Peyer's patch (tissue), 4 donors: ENCODE measurements around the gene CCDC186. TPM values are rescaled to one million over a fixed set of nuclear protein-coding genes. Genes with fewer than 3 reads are reported as not detected.

Experiments used
- DNase-seq, 3 donors: peaks; one replicate each; pipeline ENCODE4 v3.0.0-alpha.2; 2017 to 2019
- H3K27ac ChIP-seq, 4 donors: fragments of 200-600 bp; sonication (generic); one replicate each; pipeline ENCODE4 v1.5.1; 2016 to 2019
- H3K27me3 ChIP-seq, 2 donors: fragments of 200-600 bp; sonication (generic); one replicate each; pipeline ENCODE4 v1.5.1; 2019
- H3K36me3 ChIP-seq, 3 donors: fragments of 200-600 bp; sonication (generic); one replicate each; pipeline ENCODE4 v1.5.1; 2016 to 2019
- H3K4me1 ChIP-seq, 4 donors: fragments of 200-600 bp; sonication (generic); one replicate each; pipeline ENCODE4 v1.5.1; 2016 to 2019
- H3K4me3 ChIP-seq, 4 donors: fragments of 200-600 bp; sonication (generic); 1 replicate in 3 of 4; 2 replicates in 1 of 4; pipeline ENCODE4 v1.5.1; 2016 to 2019; ENCODE audit warnings: mild to moderate bottlenecking in 1 of 4
- H3K9me3 ChIP-seq, 4 donors: fragments of 200-600 bp; sonication (generic); one replicate each; pipeline ENCODE4 v1.5.1; 2016 to 2019; ENCODE audit warnings: mild to moderate bottlenecking in 1 of 4
- POLR2A ChIP-seq, 2 donors: fragments of 450-650 bp; IDR thresholded peaks; one replicate each; pipeline ENCODE4 v1.5.1; 2017; ENCODE audit warnings: antibody characterized with exemption in 2 of 2, mild to moderate bottlenecking in 2 of 2, moderate library complexity in 2 of 2
- total RNA-seq, 4 donors: library from RNA; depleted of rRNA; stranded (reverse); fragments of >200 nt; gene quantifications; one replicate each; pipeline ENCODE4 v1.1.0, GENCODE V29; 2016
- TF ChIP-seq, protein P1 (sequence below), 6 experiments: fragments of 450-650 bp in 4 of 6; fragments of 200-600 bp in 2 of 6; sonication (generic) in 1 of 6; IDR thresholded peaks; one replicate each; pipeline ENCODE4 v1.5.1; 2017 to 2019; ENCODE audit warnings: antibody characterized with exemption in 6 of 6, mild to moderate bottlenecking in 3 of 6, moderate library complexity in 1 of 6

The CCDC186 gene
- total RNA-seq, 4 donors from 2014 or later = 30.5 to 68.0 (median 50.9) TPM

DNA sequence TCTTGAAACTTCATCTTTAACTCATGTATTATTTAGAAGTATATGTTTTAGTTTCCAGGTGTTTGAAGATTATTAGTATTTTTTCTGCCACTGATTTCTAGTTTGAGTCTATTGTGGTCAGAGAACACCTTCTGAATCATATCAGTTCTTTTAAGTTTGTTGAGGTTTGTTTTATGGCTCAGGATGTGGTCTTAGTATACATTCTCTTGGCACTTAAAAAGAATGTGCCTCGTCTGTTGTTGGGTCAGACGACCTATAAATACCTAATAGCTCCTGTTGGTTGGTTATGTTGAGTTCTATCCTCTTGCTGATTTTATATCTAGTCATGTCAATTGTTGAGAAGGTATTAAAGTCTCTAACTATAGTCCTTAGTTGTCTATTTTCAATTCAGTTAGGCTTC, 21.1 kb upstream of the CCDC186 start:
- Histone ChIP-seq H3K9me3 (no peaks in the 10 kb centered on the region), H3K27ac (no peak overlapping the region), H3K4me3 (no peak overlapping the region), H3K4me1 (no peaks in the 10 kb centered on the region), H3K27me3 (no peaks in the 10 kb centered on the region), H3K36me3 (no peaks in the 10 kb centered on the region)
- no peak for DNase-seq
- TF ChIP-seq POLR2A (IDR thresholded peaks at IDR 0.05) = no peak
- TF ChIP-seq, protein P1, sequence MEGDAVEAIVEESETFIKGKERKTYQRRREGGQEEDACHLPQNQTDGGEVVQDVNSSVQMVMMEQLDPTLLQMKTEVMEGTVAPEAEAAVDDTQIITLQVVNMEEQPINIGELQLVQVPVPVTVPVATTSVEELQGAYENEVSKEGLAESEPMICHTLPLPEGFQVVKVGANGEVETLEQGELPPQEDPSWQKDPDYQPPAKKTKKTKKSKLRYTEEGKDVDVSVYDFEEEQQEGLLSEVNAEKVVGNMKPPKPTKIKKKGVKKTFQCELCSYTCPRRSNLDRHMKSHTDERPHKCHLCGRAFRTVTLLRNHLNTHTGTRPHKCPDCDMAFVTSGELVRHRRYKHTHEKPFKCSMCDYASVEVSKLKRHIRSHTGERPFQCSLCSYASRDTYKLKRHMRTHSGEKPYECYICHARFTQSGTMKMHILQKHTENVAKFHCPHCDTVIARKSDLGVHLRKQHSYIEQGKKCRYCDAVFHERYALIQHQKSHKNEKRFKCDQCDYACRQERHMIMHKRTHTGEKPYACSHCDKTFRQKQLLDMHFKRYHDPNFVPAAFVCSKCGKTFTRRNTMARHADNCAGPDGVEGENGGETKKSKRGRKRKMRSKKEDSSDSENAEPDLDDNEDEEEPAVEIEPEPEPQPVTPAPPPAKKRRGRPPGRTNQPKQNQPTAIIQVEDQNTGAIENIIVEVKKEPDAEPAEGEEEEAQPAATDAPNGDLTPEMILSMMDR (IDR thresholded peaks at IDR 0.05) = no peak

DNA sequence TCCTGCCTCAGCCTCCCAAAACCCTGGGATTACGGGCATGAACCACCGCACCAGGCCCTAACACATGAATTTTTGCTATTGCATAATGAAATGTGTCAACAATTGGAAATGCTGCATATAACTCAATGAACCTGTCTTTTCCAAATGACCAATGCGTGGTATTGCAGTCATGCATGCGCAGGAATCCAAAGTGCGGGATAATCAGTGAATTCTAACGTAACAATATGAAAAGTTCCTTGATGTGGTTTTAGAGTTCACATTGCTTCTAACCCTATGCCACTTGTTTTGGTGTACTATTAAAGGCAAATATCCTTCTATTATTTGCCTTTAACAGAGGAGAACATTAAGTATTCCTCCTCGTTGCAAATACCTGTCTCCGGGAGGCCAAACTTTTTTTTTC, 15.7 kb upstream of the CCDC186 start:
- no peaks in the 10 kb centered on the region for H3K4me1 ChIP-seq
- H3K4me3 ChIP-seq = no peak overlapping the region
- no peak for DNase-seq
- TF ChIP-seq, protein P1 (IDR thresholded peaks at IDR 0.05) = no peak
- TF ChIP-seq POLR2A (IDR thresholded peaks at IDR 0.05) = no peak
- H3K9me3 ChIP-seq = no peaks in the 10 kb centered on the region
- H3K27ac ChIP-seq = no peak overlapping the region
- no peaks in the 10 kb centered on the region for H3K27me3 ChIP-seq
- H3K36me3 ChIP-seq = no peaks in the 10 kb centered on the region

DNA sequence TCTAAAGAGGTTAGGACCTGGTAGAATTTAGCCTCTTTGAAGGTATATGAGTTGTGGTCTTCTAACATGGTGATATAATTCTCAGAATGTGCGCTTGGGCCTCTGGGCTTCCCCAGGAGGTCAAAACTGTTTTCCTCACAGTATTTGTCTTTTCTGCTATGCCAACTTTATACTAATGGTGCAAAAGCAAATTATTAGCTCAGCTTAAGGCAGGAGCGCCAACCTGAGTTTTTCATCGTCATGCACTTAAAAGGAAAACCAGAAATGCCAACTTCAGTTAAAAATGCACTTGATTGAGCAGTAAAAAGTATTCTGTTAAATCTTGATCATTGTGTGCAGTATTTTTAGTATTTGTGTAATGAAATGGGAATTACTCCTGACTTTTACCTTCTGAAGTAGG, 14.9 kb upstream of the CCDC186 start:
- Histone ChIP-seq H3K4me3 (no peak overlapping the region), H3K27me3 (no peaks in the 10 kb centered on the region), H3K36me3 (no peaks in the 10 kb centered on the region), H3K27ac (no peak overlapping the region), H3K4me1 (no peaks in the 10 kb centered on the region), H3K9me3 (no peaks in the 10 kb centered on the region)
- no peak for DNase-seq
- TF ChIP-seq POLR2A (IDR thresholded peaks at IDR 0.05) = no peak
- TF ChIP-seq, protein P1 (IDR thresholded peaks at IDR 0.05) = no peak

DNA sequence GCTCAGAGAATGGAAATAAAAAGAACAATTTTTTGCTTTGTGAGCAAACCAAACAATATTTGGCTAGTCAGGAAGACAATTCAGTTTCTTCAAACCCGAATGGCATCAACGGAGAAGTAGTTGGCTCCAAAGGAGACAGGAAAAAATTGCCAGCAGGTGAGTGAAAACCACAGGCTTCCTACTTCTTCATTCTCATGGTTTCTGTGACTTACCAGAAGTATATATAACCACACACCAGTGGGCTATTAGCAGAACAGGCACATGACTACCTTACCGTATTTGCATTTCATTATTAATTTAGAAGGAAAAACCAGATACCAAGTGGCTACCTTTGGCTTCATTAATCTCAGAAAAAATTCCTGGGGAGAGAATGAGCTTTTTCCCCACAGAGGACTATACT, 14.0 kb upstream of the CCDC186 start:
- no peak overlapping the region for H3K27ac ChIP-seq
- no peaks in the 10 kb centered on the region for H3K36me3 ChIP-seq
- no peaks in the 10 kb centered on the region for H3K27me3 ChIP-seq
- H3K9me3 ChIP-seq = no peaks in the 10 kb centered on the region
- no peak for DNase-seq
- H3K4me3 ChIP-seq = no peak overlapping the region
- H3K4me1 ChIP-seq = no peaks in the 10 kb centered on the region
- TF ChIP-seq POLR2A (IDR thresholded peaks at IDR 0.05) = no peak
- TF ChIP-seq, protein P1 (IDR thresholded peaks at IDR 0.05) = no peak

DNA sequence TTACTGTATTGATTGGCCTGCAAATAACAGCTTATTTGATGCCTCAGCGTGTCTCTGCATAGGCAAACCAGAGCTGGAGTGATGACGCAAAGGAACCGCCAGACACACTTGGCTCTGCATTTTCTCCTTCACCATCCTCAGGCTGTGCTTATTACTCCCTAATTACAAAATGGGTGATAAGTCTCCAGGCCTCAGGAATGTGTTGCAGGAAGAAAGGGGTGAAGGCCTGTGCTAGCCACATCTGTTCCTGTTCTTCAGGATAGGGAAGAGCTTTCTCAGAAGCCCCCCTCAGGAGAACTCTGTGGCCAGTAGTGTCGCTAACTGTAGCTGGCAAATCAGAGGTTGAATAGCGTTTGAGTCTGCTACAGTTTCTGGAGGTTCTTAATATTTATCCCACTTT, 10.3 kb upstream of the CCDC186 start:
- DNase-seq = no peak
- Histone ChIP-seq H3K9me3 (no peaks in the 10 kb centered on the region), H3K4me1 (no peaks in the 10 kb centered on the region), H3K27ac (no peak overlapping the region), H3K36me3 (no peaks in the 10 kb centered on the region), H3K4me3 (no peak overlapping the region), H3K27me3 (no peaks in the 10 kb centered on the region)
- TF ChIP-seq POLR2A (IDR thresholded peaks at IDR 0.05) = no peak
- TF ChIP-seq, protein P1 (IDR thresholded peaks at IDR 0.05) = no peak

DNA sequence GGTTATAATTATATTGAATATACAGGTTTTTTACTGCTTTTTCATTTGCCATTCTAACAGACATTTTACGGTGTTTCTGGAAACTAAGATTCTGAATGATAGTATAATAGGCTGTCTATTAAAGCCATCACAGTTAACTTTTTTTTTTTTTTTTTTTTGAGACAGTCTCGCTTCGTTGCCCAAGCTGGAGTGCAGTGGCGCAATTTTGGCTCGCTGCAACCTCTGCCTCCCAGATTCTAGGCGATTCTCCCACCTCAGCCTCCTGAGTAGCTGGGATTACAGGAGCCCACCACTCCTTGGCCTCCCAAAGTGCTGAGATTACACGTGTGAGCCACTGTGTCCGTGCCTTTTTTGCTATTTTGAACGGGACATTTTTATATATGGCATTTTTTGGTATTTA, 9.6 kb upstream of the CCDC186 start:
- no peak overlapping the region for H3K27ac ChIP-seq
- no peaks in the 10 kb centered on the region for H3K36me3 ChIP-seq
- DNase-seq = no peak
- no peaks in the 10 kb centered on the region for H3K9me3 ChIP-seq
- H3K27me3 ChIP-seq = no peaks in the 10 kb centered on the region
- TF ChIP-seq, protein P1 (IDR thresholded peaks at IDR 0.05) = no peak
- no peak for TF ChIP-seq POLR2A (IDR thresholded peaks at IDR 0.05)
- no peaks in the 10 kb centered on the region for H3K4me1 ChIP-seq
- H3K4me3 ChIP-seq = no peak overlapping the region
